OCI-LY1 (cell line): ENCODE measurements around the gene GALNT9.

Experiments used
- H2AFZ ChIP-seq: fragments of 200-600 bp; sonication (generic), shearing (Covaris generic); 2 replicates; pipeline ENCODE4 v1.6.0; 2014; ENCODE audit warnings: antibody characterized with exemption, mild to moderate bottlenecking, low read length
- H3F3A ChIP-seq: fragments of 200-600 bp; sonication (generic), shearing (Covaris generic); 2 replicates; pipeline ENCODE4 v1.6.0; 2014; ENCODE audit warnings: mild to moderate bottlenecking, antibody characterized with exemption, low read length, moderate library complexity; ENCODE audit not compliant: insufficient read depth
- H3K27ac ChIP-seq: fragments of 200-600 bp; sonication (generic); 2 replicates; pipeline ENCODE4 v1.5.1; 2014; ENCODE audit warnings: low read length, mixed run types, mild to moderate bottlenecking, low read depth; ENCODE audit not compliant: poor library complexity, severe bottlenecking
- H3K27me3 ChIP-seq: fragments of 200-600 bp; sonication (generic); 2 replicates; pipeline ENCODE4 v1.6.0; 2014; ENCODE audit warnings: antibody characterized with exemption, mild to moderate bottlenecking, low read length, moderate library complexity; ENCODE audit not compliant: insufficient read depth
- H3K36me3 ChIP-seq: fragments of 200-600 bp; sonication (generic); 2 replicates; pipeline ENCODE4 v1.6.1; 2014; ENCODE audit warnings: mild to moderate bottlenecking, antibody characterized with exemption, low read length, moderate library complexity, mixed read lengths; ENCODE audit not compliant: insufficient read depth
- H3K4me1 ChIP-seq: fragments of 200-600 bp; sonication (generic); 2 replicates; pipeline ENCODE4 v1.5.1; 2014; ENCODE audit warnings: mild to moderate bottlenecking, low read length, moderate library complexity; ENCODE audit not compliant: insufficient read depth, severe bottlenecking
- H3K4me2 ChIP-seq: fragments of 200-600 bp; sonication (generic), shearing (Covaris generic); 2 replicates; pipeline ENCODE4 v1.6.1; 2014; ENCODE audit warnings: low read length
- H3K4me3 ChIP-seq: fragments of 200-600 bp; sonication (generic); 2 replicates; pipeline ENCODE4 v1.5.1; 2014; ENCODE audit warnings: low read length, low read depth, mild to moderate bottlenecking, mixed read lengths; ENCODE audit not compliant: poor library complexity, severe bottlenecking
- H3K79me2 ChIP-seq: fragments of 200-600 bp; shearing (Covaris generic); 2 replicates; pipeline ENCODE4 v1.6.1; 2016; ENCODE audit warnings: mixed run types, low read length, mixed read lengths; ENCODE audit not compliant: insufficient read depth
- H3K9ac ChIP-seq: fragments of 200-600 bp; sonication (generic), shearing (Covaris generic); 2 replicates; pipeline ENCODE4 v1.6.1; 2014; ENCODE audit warnings: mild to moderate bottlenecking, low read length, mixed read lengths
- H3K9me2 ChIP-seq: fragments of 200-600 bp; sonication (generic), shearing (Covaris generic); 2 replicates; pipeline ENCODE4 v1.6.1; 2014; ENCODE audit warnings: low read depth, mild to moderate bottlenecking, low read length, mixed read lengths
- H3K9me3 ChIP-seq: fragments of 200-600 bp; shearing (Covaris generic); 2 replicates; pipeline ENCODE4 v1.6.1; 2014; ENCODE audit warnings: low read length, mixed read lengths
- H4K20me1 ChIP-seq: fragments of 200-600 bp; sonication (generic), shearing (Covaris generic); 2 replicates; pipeline ENCODE4 v1.6.0; 2016; ENCODE audit warnings: mild to moderate bottlenecking, low read length; ENCODE audit not compliant: insufficient read depth
- CTCF ChIP-seq: fragments of 200-600 bp; sonication (generic), shearing (Covaris generic); IDR thresholded peaks from 2 replicates; pipeline ENCODE4 v1.5.1; 2017; ENCODE audit warnings: mild to moderate bottlenecking, antibody characterized with exemption, low read length, moderate library complexity, mixed read lengths
- EZH2 ChIP-seq: fragments of 200-600 bp; sonication (generic), shearing (Covaris generic); IDR thresholded peaks from 2 replicates; pipeline ENCODE4 v1.8.0; 2017; ENCODE audit warnings: borderline replicate concordance, mixed run types, mild to moderate bottlenecking, antibody characterized with exemption, low read length, moderate library complexity, mixed read lengths

Gene GALNT9

GRCh38 chr12:132312516-132312915, 16.9 kb downstream of the GALNT9 start:
- Histone ChIP-seq H3K4me1 (no peaks in the 10 kb centered on the region), H3K79me2 (no peaks in the 10 kb centered on the region), H3K4me2 (no peak overlapping the region), H3K4me3 (no peak overlapping the region), H3K9me3 (no peaks in the 10 kb centered on the region), H2AFZ (no peak overlapping the region), H3K9ac (no peak overlapping the region), H3F3A (no peaks in the 10 kb centered on the region), H3K36me3 (no peaks in the 10 kb centered on the region; the same call in 1 of the 2 replicates), H3K27ac (no peak overlapping the region), H3K9me2 (no peaks in the 10 kb centered on the region), H4K20me1 (no peaks in the 10 kb centered on the region), H3K27me3 (peaks cover 8% of the 10 kb centered on the region; the same call in 1 of the 2 replicates)
- TF ChIP-seq EZH2 (no peak), CTCF (no peak)

- no peak overlapping the region for H3K27ac ChIP-seq
- H3K79me2 ChIP-seq = no peaks in the 10 kb centered on the region
- H3K9ac ChIP-seq = no peak overlapping the region
- no peaks in the 10 kb centered on the region; the same call in 1 of the 2 replicates for H3K36me3 ChIP-seq
- no peak overlapping the region for H2AFZ ChIP-seq
- H3F3A ChIP-seq = no peaks in the 10 kb centered on the region
- H3K4me3 ChIP-seq = no peak overlapping the region
- TF ChIP-seq CTCF (no peak), EZH2 (no peak)
- no peak overlapping the region for H3K4me2 ChIP-seq
- no peaks in the 10 kb centered on the region for H3K4me1 ChIP-seq
- no peaks in the 10 kb centered on the region for H4K20me1 ChIP-seq
- H3K9me2 ChIP-seq = no peaks in the 10 kb centered on the region
- peaks cover 8% of the 10 kb centered on the region; the same call in 1 of the 2 replicates for H3K27me3 ChIP-seq
- no peaks in the 10 kb centered on the region for H3K9me3 ChIP-seq
Measured at GRCh38 chr12:132311201-132311915, 18.0 kb downstream of the GALNT9 start.

GRCh38 chr12:132310181-132311040, 19.0 kb downstream of the GALNT9 start:
- Histone ChIP-seq H3K36me3 (no peaks in the 10 kb centered on the region; the same call in 1 of the 2 replicates), H3K27ac (no peak overlapping the region), H3K9ac (no peak overlapping the region), H3K27me3 (peaks cover 4% of the 10 kb centered on the region; the same call in 1 of the 2 replicates), H3K4me2 (no peak overlapping the region), H4K20me1 (no peaks in the 10 kb centered on the region), H3K9me2 (no peaks in the 10 kb centered on the region), H2AFZ (no peak overlapping the region), H3K79me2 (no peaks in the 10 kb centered on the region), H3F3A (no peaks in the 10 kb centered on the region), H3K4me3 (no peak overlapping the region), H3K9me3 (no peaks in the 10 kb centered on the region), H3K4me1 (no peaks in the 10 kb centered on the region)
- no peak for TF ChIP-seq CTCF
- no peak for TF ChIP-seq EZH2
